GM12878 (cell line): ENCODE results near the gene TRIM67.

Experiments used
- CEBPB ChIP-seq, 2 experiments: fragments of 150-350 bp in 1 of 2; IDR thresholded peaks; 2 replicates each; pipeline ENCODE4 v1.6.1; 2012 to 2014; ENCODE audit warnings: low read depth in 2 of 2, low read length in 2 of 2, borderline replicate concordance in 1 of 2, inconsistent platforms in 1 of 2
- POLR2A ChIP-seq: IDR thresholded peaks from 2 replicates; pipeline ENCODE4 v1.6.1; 2011; ENCODE audit warnings: low read depth, mild to moderate bottlenecking, low read length
- SIX5 ChIP-seq: IDR thresholded peaks from 2 replicates; pipeline ENCODE4 v1.6.1; 2011; ENCODE audit warnings: mild to moderate bottlenecking, low read depth, low read length, moderate library complexity; ENCODE audit not compliant: severe bottlenecking
- SPI1 ChIP-seq: IDR thresholded peaks from 2 replicates; pipeline ENCODE4 v1.6.1; 2011; ENCODE audit warnings: low read depth, mild to moderate bottlenecking, low read length, moderate library complexity, borderline replicate concordance; ENCODE audit not compliant: insufficient read depth
- USF2 ChIP-seq: IDR thresholded peaks from 2 replicates; pipeline ENCODE4 v1.6.1; 2011; ENCODE audit warnings: low read depth, low read length, improper control_type of control experiment, borderline replicate concordance
- TF ChIP-seq, protein P1 (sequence below), 3 experiments: IDR thresholded peaks in 2 of 3; conservative IDR thresholded peaks in 1 of 3; 2 replicates each; pipeline ENCODE4 v1.5.1; 2011; ENCODE audit warnings: low read depth in 3 of 3, low read length in 3 of 3, mild to moderate bottlenecking in 3 of 3, control low read depth in 2 of 3, moderate library complexity in 2 of 3, inconsistent platforms in 1 of 3, mixed read lengths in 1 of 3; ENCODE audit not compliant: control insufficient read depth in 2 of 3, insufficient read depth in 1 of 3; ENCODE audit errors: extremely low read depth in 1 of 3

DNA sequence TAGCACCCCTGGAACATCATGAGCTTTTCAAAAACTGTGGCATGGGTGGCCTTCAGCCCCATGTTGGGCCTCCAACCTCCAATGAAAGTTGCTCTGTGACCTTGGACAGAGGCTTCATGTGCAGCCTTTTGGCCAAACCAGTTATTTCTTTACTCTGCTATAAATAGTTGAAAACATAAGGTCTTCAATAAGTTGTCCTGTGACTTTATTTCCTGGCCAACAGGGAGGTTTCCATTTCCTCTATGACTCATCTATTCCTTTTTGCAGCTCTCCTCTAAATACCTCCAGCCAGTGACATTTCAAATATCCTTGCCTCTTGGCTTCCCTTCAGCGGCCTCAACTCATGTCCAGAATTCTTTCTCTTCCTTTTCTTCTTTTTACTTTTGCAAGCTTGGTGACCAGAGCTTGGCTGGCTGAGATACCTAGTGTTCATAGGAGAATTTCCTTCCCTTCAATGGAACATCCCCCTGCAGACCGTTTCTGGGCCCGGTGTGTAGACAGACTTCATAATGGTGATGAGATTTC, 22.7 kb upstream of the TRIM67 start:
- no peak for TF ChIP-seq USF2
- TF ChIP-seq, protein P1, sequence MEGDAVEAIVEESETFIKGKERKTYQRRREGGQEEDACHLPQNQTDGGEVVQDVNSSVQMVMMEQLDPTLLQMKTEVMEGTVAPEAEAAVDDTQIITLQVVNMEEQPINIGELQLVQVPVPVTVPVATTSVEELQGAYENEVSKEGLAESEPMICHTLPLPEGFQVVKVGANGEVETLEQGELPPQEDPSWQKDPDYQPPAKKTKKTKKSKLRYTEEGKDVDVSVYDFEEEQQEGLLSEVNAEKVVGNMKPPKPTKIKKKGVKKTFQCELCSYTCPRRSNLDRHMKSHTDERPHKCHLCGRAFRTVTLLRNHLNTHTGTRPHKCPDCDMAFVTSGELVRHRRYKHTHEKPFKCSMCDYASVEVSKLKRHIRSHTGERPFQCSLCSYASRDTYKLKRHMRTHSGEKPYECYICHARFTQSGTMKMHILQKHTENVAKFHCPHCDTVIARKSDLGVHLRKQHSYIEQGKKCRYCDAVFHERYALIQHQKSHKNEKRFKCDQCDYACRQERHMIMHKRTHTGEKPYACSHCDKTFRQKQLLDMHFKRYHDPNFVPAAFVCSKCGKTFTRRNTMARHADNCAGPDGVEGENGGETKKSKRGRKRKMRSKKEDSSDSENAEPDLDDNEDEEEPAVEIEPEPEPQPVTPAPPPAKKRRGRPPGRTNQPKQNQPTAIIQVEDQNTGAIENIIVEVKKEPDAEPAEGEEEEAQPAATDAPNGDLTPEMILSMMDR (IDR thresholded peaks at IDR 0.05 in 2 of 3, conservative IDR thresholded peaks at IDR 0.05 in 1 of 3; ENCODE audit: control insufficient read depth in 2 of 3, extremely low read depth in 1 of 3, insufficient read depth in 1 of 3, low read depth in 3 of 3, low read length in 3 of 3): no peak
- TF ChIP-seq POLR2A: no peak
- no peak for TF ChIP-seq SIX5
- TF ChIP-seq SPI1: no peak
- TF ChIP-seq CEBPB (IDR thresholded peaks at IDR 0.05; ENCODE audit: borderline replicate concordance in 1 of 2, low read depth in 2 of 2, low read length in 2 of 2): no peak
